Measurements from ENCODE around the gene ZNF583.

The ZNF583 gene

GRCh38 chr19:56476093-56476492 lies 72.0 kb downstream of the ZNF583 start:
- no peak for DNase-seq

Measured in suppressor macrophage treated with lipopolysaccharide for 1 hour (primary cell).